K562 (cell line): ENCODE results near the gene HTR1D. TPM values are rescaled to one million over a fixed set of nuclear protein-coding genes. Genes with fewer than 3 reads are reported as not detected.
A peak's percentile ranks its signal among the peaks of the same experiment; 100 is the strongest.

Experiments
- CHCHD3 ChIP-seq: fragments of 250-450 bp; sonication (Bioruptor Pico); IDR thresholded peaks from 2 replicates; pipeline ENCODE4 v2.1.2; 2022; ENCODE audit warnings: mild to moderate bottlenecking
- CTBP1 ChIP-seq: fragments of 450-650 bp; IDR thresholded peaks from 2 replicates; pipeline ENCODE4 v1.6.1; 2016; ENCODE audit warnings: borderline replicate concordance
- DNMT1 ChIP-seq: fragments of 450-650 bp; IDR thresholded peaks from 2 replicates; pipeline ENCODE4 v1.6.1; 2016; ENCODE audit warnings: antibody characterized with exemption, mild to moderate bottlenecking
- ETV1 ChIP-seq: fragments of 450-650 bp; conservative IDR thresholded peaks from 2 replicates; pipeline ENCODE4 v1.6.1; 2016; ENCODE audit warnings: missing genetic modification characterization, control low read depth, low read depth, missing compliant biosample characterization
- ETV6 ChIP-seq, 3 experiments: fragments of 150-350 bp in 1 of 3; sonication (generic) in 1 of 3; formaldehyde crosslinking in 1 of 3; IDR thresholded peaks; 2 replicates each; pipeline versions ENCODE4 v1.6.1 to v1.8.0; 2014 to 2022; ENCODE audit warnings: borderline replicate concordance in 2 of 3, low read depth in 2 of 3, antibody characterized with exemption in 1 of 3, low read length in 1 of 3, mild to moderate bottlenecking in 1 of 3, missing genetic modification reagents in 1 of 3
- EZH2 ChIP-seq: IDR thresholded peaks from 2 replicates; pipeline ENCODE4 v1.6.1; 2012; ENCODE audit warnings: low read depth, mild to moderate bottlenecking, inconsistent platforms, low read length, borderline replicate concordance
- FOXP1 ChIP-seq: sonication (generic); formaldehyde crosslinking; IDR thresholded peaks from 2 replicates; pipeline ENCODE4 v1.8.0; 2022; ENCODE audit warnings: mild to moderate bottlenecking, missing genetic modification reagents
- GATAD2B ChIP-seq: fragments of 450-650 bp; IDR thresholded peaks from 2 replicates; pipeline ENCODE4 v1.6.1; 2017; ENCODE audit warnings: mild to moderate bottlenecking, borderline replicate concordance
- IRF9 ChIP-seq: fragments of 450-650 bp; IDR thresholded peaks from 2 replicates; pipeline ENCODE4 v1.6.1; 2016; ENCODE audit warnings: missing biosample characterization, missing genetic modification characterization
- NFIC ChIP-seq: fragments of 450-650 bp; IDR thresholded peaks from 2 replicates; pipeline ENCODE4 v1.6.1; 2017; ENCODE audit warnings: mild to moderate bottlenecking, inconsistent platforms
- POLR2AphosphoS5 ChIP-seq: IDR thresholded peaks from 2 replicates; pipeline ENCODE4 v1.6.1; 2011; ENCODE audit warnings: mild to moderate bottlenecking, low read depth, low read length, moderate library complexity; ENCODE audit not compliant: control insufficient read depth, insufficient read depth
- RBM25 ChIP-seq: fragments of 200-400 bp; formaldehyde crosslinking; IDR thresholded peaks from 2 replicates; pipeline ENCODE4 v1.6.1; 2018; ENCODE audit warnings: low read length, low read depth, moderate library complexity; ENCODE audit not compliant: severe bottlenecking
- TBL1XR1 ChIP-seq, 2 experiments: IDR thresholded peaks; 2 replicates each; pipeline ENCODE4 v1.6.1; 2012; ENCODE audit warnings: improper control_type of control experiment in 2 of 2, low read length in 2 of 2, mild to moderate bottlenecking in 1 of 2
- XRCC3 ChIP-seq: fragments of 450-650 bp; IDR thresholded peaks from 2 replicates; pipeline ENCODE4 v1.6.1; 2017; ENCODE audit warnings: mild to moderate bottlenecking, moderate library complexity
- ZC3H4 ChIP-seq: sonication (generic); formaldehyde crosslinking; IDR thresholded peaks from 2 replicates; pipeline ENCODE4 v1.9.0; 2021; ENCODE audit warnings: missing genetic modification reagents, borderline replicate concordance
- ZNF444 ChIP-seq: fragments of 250-450 bp; sonication (Bioruptor Pico); IDR thresholded peaks from 2 replicates; pipeline ENCODE4 v1.4.0; 2020; ENCODE audit warnings: mild to moderate bottlenecking, moderate library complexity
- ZNF699 ChIP-seq: fragments of 250-450 bp; sonication (Bioruptor Pico); IDR thresholded peaks from 2 replicates; pipeline ENCODE4 v1.8.0; 2021; ENCODE audit warnings: mild to moderate bottlenecking, moderate library complexity; ENCODE audit not compliant: insufficient replicate concordance
- ZNF778 ChIP-seq: fragments of 450-650 bp; formaldehyde crosslinking; IDR thresholded peaks from 2 replicates; pipeline ENCODE4 v1.4.0; 2020; ENCODE audit warnings: mild to moderate bottlenecking, moderate library complexity
- polyA plus RNA-seq, 8 experiments: library from polyadenylated mRNA; depleted of rRNA in 4 of 8; stranded (reverse) in 5 of 8; unstranded in 3 of 8; fragments of >200 nt; fragmentation: Nextera tagmentation in 2 of 8; fragmentation: Illumina TruSeq in 1 of 8; extraction: Ambion mirVana in 2 of 8; extraction: Trizol in 1 of 8; gene quantifications; 2 replicates each; pipeline versions ENCODE4 v1.2.1 to v1.2.3, GENCODE V29; 2011 to 2014; ENCODE audit warnings: inconsistent platforms in 1 of 8, missing spikeins in 1 of 8
- total RNA-seq, 7 experiments: library from RNA; depleted of rRNA in 6 of 7; stranded (reverse); fragments of >200 nt in 6 of 7; fragmentation: Illumina TruSeq in 2 of 7; extraction: Trizol in 2 of 7; gene quantifications; 2 replicates each; pipeline versions ENCODE4 v1.2.1 to v1.2.3, GENCODE V29; 2011 to 2021; ENCODE audit warnings: low replicate concordance in 1 of 7
- TF ChIP-seq, protein P1 (sequence below): conservative IDR thresholded peaks from 2 replicates; pipeline ENCODE4 v1.6.1; 2011; ENCODE audit warnings: low read depth, mild to moderate bottlenecking, low read length; ENCODE audit not compliant: control insufficient read depth
- TF ChIP-seq, protein P2 (sequence below): fragments of 250-450 bp; sonication (Bioruptor Pico); IDR thresholded peaks from 2 replicates; pipeline ENCODE4 v1.4.0; 2020; ENCODE audit warnings: mild to moderate bottlenecking, moderate library complexity, borderline replicate concordance
- TF ChIP-seq, protein P3 (sequence below): fragments of 250-450 bp; sonication (Bioruptor Pico); IDR thresholded peaks from 2 replicates; pipeline ENCODE4 v1.4.0; 2020; ENCODE audit warnings: mild to moderate bottlenecking

Gene HTR1D
- total and polyA plus RNA-seq, 9 of the 15 experiments (the other 6 are each of a cell fraction or from before 2014, with no cell fraction given): 0.03 to 0.09 (median 0.04) TPM; not detected in 4

DNA sequence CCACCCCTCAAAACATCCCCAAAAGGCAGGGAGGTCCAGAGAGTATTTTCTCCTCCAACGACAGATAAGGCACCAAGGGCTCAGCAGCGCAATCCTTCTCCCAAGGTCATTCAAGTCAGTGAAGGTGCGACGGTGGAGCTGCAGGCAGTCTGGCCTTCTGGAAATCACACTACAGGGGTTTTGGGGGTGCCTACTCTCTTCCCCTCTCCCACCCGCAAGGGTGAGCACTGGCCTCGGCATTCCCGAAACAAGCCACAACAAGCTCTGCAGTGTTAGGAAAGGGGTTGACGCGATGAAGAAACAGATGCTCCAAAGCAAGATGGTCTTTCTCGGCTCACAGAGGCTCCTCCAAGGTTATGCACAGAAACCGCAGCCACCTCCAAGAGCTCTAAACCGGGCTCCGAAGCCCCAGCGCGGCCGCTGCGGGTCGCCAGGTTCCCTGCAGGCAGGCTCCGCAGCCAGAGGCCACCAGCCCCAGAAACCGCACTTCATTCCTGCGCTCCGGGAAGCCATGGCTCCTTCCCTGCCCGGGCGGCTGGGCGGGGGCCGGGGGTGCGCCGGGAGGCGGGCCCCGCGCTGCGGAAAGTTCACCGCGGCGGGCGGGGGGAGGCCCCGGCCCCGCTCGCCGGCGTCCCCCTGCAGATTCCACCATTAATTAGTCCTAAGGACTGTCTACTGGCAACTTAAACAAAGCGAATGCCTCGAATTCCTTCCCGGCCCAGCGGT is 49.8 kb downstream of the HTR1D start (continued):
- TF ChIP-seq EZH2: no peak
- TF ChIP-seq, protein P1, sequence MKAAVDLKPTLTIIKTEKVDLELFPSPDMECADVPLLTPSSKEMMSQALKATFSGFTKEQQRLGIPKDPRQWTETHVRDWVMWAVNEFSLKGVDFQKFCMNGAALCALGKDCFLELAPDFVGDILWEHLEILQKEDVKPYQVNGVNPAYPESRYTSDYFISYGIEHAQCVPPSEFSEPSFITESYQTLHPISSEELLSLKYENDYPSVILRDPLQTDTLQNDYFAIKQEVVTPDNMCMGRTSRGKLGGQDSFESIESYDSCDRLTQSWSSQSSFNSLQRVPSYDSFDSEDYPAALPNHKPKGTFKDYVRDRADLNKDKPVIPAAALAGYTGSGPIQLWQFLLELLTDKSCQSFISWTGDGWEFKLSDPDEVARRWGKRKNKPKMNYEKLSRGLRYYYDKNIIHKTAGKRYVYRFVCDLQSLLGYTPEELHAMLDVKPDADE: no peak
- TF ChIP-seq ZNF699 (CRISPR knock-in tag): no peak
- TF ChIP-seq ZNF778: no peak
- TF ChIP-seq, protein P2, sequence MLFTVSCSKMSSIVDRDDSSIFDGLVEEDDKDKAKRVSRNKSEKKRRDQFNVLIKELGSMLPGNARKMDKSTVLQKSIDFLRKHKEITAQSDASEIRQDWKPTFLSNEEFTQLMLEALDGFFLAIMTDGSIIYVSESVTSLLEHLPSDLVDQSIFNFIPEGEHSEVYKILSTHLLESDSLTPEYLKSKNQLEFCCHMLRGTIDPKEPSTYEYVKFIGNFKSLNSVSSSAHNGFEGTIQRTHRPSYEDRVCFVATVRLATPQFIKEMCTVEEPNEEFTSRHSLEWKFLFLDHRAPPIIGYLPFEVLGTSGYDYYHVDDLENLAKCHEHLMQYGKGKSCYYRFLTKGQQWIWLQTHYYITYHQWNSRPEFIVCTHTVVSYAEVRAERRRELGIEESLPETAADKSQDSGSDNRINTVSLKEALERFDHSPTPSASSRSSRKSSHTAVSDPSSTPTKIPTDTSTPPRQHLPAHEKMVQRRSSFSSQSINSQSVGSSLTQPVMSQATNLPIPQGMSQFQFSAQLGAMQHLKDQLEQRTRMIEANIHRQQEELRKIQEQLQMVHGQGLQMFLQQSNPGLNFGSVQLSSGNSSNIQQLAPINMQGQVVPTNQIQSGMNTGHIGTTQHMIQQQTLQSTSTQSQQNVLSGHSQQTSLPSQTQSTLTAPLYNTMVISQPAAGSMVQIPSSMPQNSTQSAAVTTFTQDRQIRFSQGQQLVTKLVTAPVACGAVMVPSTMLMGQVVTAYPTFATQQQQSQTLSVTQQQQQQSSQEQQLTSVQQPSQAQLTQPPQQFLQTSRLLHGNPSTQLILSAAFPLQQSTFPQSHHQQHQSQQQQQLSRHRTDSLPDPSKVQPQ (CRISPR knock-in tag): no peak
- TF ChIP-seq POLR2AphosphoS5: no peak
- no peak for TF ChIP-seq TBL1XR1 (IDR thresholded peaks at IDR 0.05; ENCODE audit: low read length in 2 of 2)
- no peak for TF ChIP-seq XRCC3
- TF ChIP-seq DNMT1: no peak
- no peak for TF ChIP-seq IRF9 (tag)
- TF ChIP-seq RBM25: no peak
- no peak for TF ChIP-seq ETV1
- no peak for TF ChIP-seq ZC3H4
- TF ChIP-seq ZNF444: no peak
- TF ChIP-seq CHCHD3: no peak
- no peak for TF ChIP-seq ETV6 (IDR thresholded peaks at IDR 0.05; ENCODE audit: borderline replicate concordance in 1 of 2, low read depth in 2 of 2, low read length in 1 of 2)
- no peak for TF ChIP-seq ETV6 (CRISPR knock-in tag; IDR thresholded peaks at IDR 0.05; ENCODE audit: borderline replicate concordance)
- no peak for TF ChIP-seq NFIC
- peak; percentile 64; the same call in 1 of the 2 replicates for TF ChIP-seq GATAD2B
- no peak for TF ChIP-seq FOXP1 (CRISPR knock-in tag)
- peak; percentile 93 for TF ChIP-seq CTBP1
- TF ChIP-seq, protein P3, sequence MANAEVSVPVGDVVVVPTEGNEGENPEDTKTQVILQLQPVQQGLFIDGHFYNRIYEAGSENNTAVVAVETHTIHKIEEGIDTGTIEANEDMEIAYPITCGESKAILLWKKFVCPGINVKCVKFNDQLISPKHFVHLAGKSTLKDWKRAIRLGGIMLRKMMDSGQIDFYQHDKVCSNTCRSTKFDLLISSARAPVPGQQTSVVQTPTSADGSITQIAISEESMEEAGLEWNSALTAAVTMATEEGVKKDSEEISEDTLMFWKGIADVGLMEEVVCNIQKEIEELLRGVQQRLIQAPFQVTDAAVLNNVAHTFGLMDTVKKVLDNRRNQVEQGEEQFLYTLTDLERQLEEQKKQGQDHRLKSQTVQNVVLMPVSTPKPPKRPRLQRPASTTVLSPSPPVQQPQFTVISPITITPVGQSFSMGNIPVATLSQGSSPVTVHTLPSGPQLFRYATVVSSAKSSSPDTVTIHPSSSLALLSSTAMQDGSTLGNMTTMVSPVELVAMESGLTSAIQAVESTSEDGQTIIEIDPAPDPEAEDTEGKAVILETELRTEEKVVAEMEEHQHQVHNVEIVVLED (CRISPR knock-in tag): no peak
